ENCODE measurements around the gene CACNA2D3.

DNA sequence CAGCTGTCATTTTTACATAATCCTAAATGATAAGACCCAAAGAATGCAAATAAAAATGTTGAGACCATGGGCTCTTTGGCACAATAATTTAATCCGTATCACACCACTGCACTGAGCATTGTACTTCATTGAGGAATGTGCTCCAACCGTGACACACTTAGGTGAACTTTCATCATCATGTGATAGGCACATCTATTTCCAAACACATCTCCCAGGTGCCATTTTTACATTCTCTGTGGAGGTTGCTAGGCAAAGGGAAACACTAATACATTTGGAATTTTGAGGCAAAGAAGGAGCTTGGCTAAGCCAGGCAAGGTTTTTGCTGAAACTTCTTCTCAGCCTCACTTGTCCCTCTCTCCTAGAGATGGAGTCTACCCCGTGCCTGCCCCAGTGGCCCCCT is 736.8 kb downstream of the CACNA2D3 start:
- no peak for TF ChIP-seq POLR2AphosphoS5 (IDR thresholded peaks at IDR 0.05)
- TF ChIP-seq, protein P1, sequence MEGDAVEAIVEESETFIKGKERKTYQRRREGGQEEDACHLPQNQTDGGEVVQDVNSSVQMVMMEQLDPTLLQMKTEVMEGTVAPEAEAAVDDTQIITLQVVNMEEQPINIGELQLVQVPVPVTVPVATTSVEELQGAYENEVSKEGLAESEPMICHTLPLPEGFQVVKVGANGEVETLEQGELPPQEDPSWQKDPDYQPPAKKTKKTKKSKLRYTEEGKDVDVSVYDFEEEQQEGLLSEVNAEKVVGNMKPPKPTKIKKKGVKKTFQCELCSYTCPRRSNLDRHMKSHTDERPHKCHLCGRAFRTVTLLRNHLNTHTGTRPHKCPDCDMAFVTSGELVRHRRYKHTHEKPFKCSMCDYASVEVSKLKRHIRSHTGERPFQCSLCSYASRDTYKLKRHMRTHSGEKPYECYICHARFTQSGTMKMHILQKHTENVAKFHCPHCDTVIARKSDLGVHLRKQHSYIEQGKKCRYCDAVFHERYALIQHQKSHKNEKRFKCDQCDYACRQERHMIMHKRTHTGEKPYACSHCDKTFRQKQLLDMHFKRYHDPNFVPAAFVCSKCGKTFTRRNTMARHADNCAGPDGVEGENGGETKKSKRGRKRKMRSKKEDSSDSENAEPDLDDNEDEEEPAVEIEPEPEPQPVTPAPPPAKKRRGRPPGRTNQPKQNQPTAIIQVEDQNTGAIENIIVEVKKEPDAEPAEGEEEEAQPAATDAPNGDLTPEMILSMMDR (IDR thresholded peaks at IDR 0.05), result no peak
- TF ChIP-seq POLR2A (IDR thresholded peaks at IDR 0.05), result no peak
